Endodermal cell (in vitro differentiated cells): ENCODE results near the gene GAA. TPM values are rescaled to one million over a fixed set of nuclear protein-coding genes. Genes with fewer than 3 reads are reported as not detected.

Experiments
- DNase-seq: peaks from one replicate; pipeline ENCODE4 v3.0.0-alpha.2; 2017
- H3K27ac ChIP-seq: 2 replicates; pipeline ENCODE4 v1.5.1; 2013; ENCODE audit warnings: mild to moderate bottlenecking, low read depth, low read length, moderate library complexity
- H3K27me3 ChIP-seq: 2 replicates; pipeline ENCODE4 v1.6.1; 2013; ENCODE audit warnings: mild to moderate bottlenecking, low read length, moderate library complexity; ENCODE audit not compliant: insufficient read depth, control insufficient read depth, poor library complexity, severe bottlenecking
- H3K36me3 ChIP-seq: 2 replicates; pipeline ENCODE4 v1.7.0; 2013; ENCODE audit warnings: mild to moderate bottlenecking, low read length, moderate library complexity; ENCODE audit not compliant: control insufficient read depth, insufficient read depth
- H3K4me1 ChIP-seq: one replicate; pipeline ENCODE4 v1.7.0; 2013; ENCODE audit warnings: low read length; ENCODE audit not compliant: control insufficient read depth, insufficient read depth
- H3K4me3 ChIP-seq: 2 replicates; pipeline ENCODE4 v1.5.1; 2013; ENCODE audit warnings: mild to moderate bottlenecking, low read length, moderate library complexity
- H3K9ac ChIP-seq: 2 replicates; pipeline ENCODE4 v1.6.1; 2013; ENCODE audit warnings: mild to moderate bottlenecking, low read length, moderate library complexity; ENCODE audit not compliant: poor library complexity, severe bottlenecking; ENCODE audit errors: extremely low read depth
- H3K9me3 ChIP-seq: 2 replicates; pipeline ENCODE4 v1.6.1; 2013; ENCODE audit warnings: mild to moderate bottlenecking, low read length, moderate library complexity; ENCODE audit not compliant: control insufficient read depth
- H3K27ac Mint-ChIP-seq: 2 replicates; pipeline ENCODE4 v1.8.0; 2020; ENCODE audit warnings: mixed read lengths
- H3K27me3 Mint-ChIP-seq: 2 replicates; pipeline ENCODE4 v1.8.0; 2021; ENCODE audit warnings: mild to moderate bottlenecking, mixed read lengths; ENCODE audit not compliant: insufficient read depth
- H3K36me3 Mint-ChIP-seq: 2 replicates; pipeline ENCODE4 v1.8.0; 2020; ENCODE audit warnings: low read depth, mixed read lengths
- H3K4me1 Mint-ChIP-seq: 2 replicates; pipeline ENCODE4 v1.8.0; 2020; ENCODE audit warnings: mixed read lengths
- H3K4me3 Mint-ChIP-seq: 2 replicates; pipeline ENCODE4 v1.8.0; 2020; ENCODE audit warnings: mild to moderate bottlenecking, moderate library complexity, mixed read lengths
- H3K9me3 Mint-ChIP-seq: 2 replicates; pipeline ENCODE4 v1.8.0; 2020; ENCODE audit warnings: mild to moderate bottlenecking, mixed read lengths
- CTCF ChIP-seq: fragments of 200-600 bp; sonication (generic); conservative IDR thresholded peaks from 2 replicates; pipeline ENCODE4 v1.5.0; 2021; ENCODE audit warnings: antibody characterized with exemption, mild to moderate bottlenecking
- WGBS, 2 experiments: methylation state at CpG; one replicate each; pipeline versions ENCODE4 v1.1.5 to v1.1.7; 2013; ENCODE audit warnings: missing lambda C conversion rate in 2 of 2, mixed read lengths in 1 of 2; ENCODE audit not compliant: insufficient coverage in 1 of 2, insufficient read length in 1 of 2; 5-methylcytosine and 5-hydroxymethylcytosine counted together
- total RNA-seq, 2 donors: library from RNA; stranded (reverse); fragmentation: NEBNext Ultra II Directional in 1 of 2; extraction: Animal tissue kit (Norgen Biotek cat#: 25700) in 1 of 2; gene quantifications; 2 replicates in 1 of 2; 3 replicates in 1 of 2; pipeline ENCODE4 v1.2.1, GENCODE V29; 2021

Gene GAA
- total RNA-seq, 2 donors from 2014 or later, result 46.4 to 72.3 TPM

- no peak overlapping the region for H3K4me3 Mint-ChIP-seq
- H3K36me3 ChIP-seq, result no peaks in the 10 kb centered on the region
- DNase-seq, result no peak
- no peak overlapping the region for H3K27ac ChIP-seq
- H3K27ac Mint-ChIP-seq, result peak overlapping the region; percentile 66
- H3K4me1 ChIP-seq, result peaks cover 7% of the 10 kb centered on the region
- no peaks in the 10 kb centered on the region for H3K9me3 ChIP-seq
- H3K27me3 ChIP-seq, result no peaks in the 10 kb centered on the region
- no peak overlapping the region for H3K4me3 ChIP-seq
- H3K9ac ChIP-seq, result no peak overlapping the region
- H3K27me3 Mint-ChIP-seq, result no peaks in the 10 kb centered on the region
- 92 to 97% methylated on average over 4 to 12 of the region's 12 CpGs for WGBS, 2 experiments
- H3K4me1 Mint-ChIP-seq, result peaks cover 15% of the 10 kb centered on the region
- TF ChIP-seq CTCF, result no peak
- peaks cover 18% of the 10 kb centered on the region for H3K36me3 Mint-ChIP-seq
- H3K9me3 Mint-ChIP-seq, result no peaks in the 10 kb centered on the region
Measured at GRCh38 chr17:80061421-80061820, 40.0 kb upstream of the GAA start.

GRCh38 chr17:80063830-80064585, 37.4 kb upstream of the GAA start:
- H3K27ac Mint-ChIP-seq, result no peak overlapping the region
- no peak for DNase-seq
- no peak overlapping the region for H3K4me3 Mint-ChIP-seq
- H3K9me3 Mint-ChIP-seq, result no peaks in the 10 kb centered on the region
- TF ChIP-seq CTCF, result no peak
- no peak overlapping the region for H3K9ac ChIP-seq
- H3K36me3 ChIP-seq, result no peaks in the 10 kb centered on the region
- no peak overlapping the region for H3K27ac ChIP-seq
- no peak overlapping the region for H3K4me3 ChIP-seq
- 92 to 94% methylated on average over 25 to 27 of the region's 27 CpGs for WGBS, 2 experiments
- H3K27me3 Mint-ChIP-seq, result no peaks in the 10 kb centered on the region
- no peaks in the 10 kb centered on the region for H3K27me3 ChIP-seq
- H3K4me1 Mint-ChIP-seq, result peaks cover 35% of the 10 kb centered on the region
- peaks cover 18% of the 10 kb centered on the region for H3K36me3 Mint-ChIP-seq
- peaks cover 15% of the 10 kb centered on the region for H3K4me1 ChIP-seq
- no peaks in the 10 kb centered on the region for H3K9me3 ChIP-seq

GRCh38 chr17:80064696-80065095, 36.7 kb upstream of the GAA start:
- Mint-ChIP-seq H3K36me3 (peaks cover 16% of the 10 kb centered on the region), H3K27ac (no peak overlapping the region), H3K4me1 (peaks cover 38% of the 10 kb centered on the region), H3K27me3 (no peaks in the 10 kb centered on the region), H3K4me3 (no peak overlapping the region), H3K9me3 (no peaks in the 10 kb centered on the region)
- Histone ChIP-seq H3K4me1 (peaks cover 19% of the 10 kb centered on the region), H3K9me3 (no peaks in the 10 kb centered on the region), H3K9ac (no peak overlapping the region), H3K4me3 (no peak overlapping the region), H3K27me3 (no peaks in the 10 kb centered on the region), H3K27ac (no peak overlapping the region), H3K36me3 (no peaks in the 10 kb centered on the region)
- no peak for DNase-seq
- WGBS, 2 experiments, result 90 to 95% methylated on average over 4 to 8 of the region's 8 CpGs
- no peak for TF ChIP-seq CTCF
